K562 (cell line): ENCODE measurements around the gene DRAXIN. TPM values are rescaled to one million over a fixed set of nuclear protein-coding genes. Genes with fewer than 3 reads are reported as not detected.

Source experiments
- ARNT ChIP-seq, 2 experiments: fragments of 450-650 bp; IDR thresholded peaks; 2 replicates each; pipeline ENCODE4 v1.6.1; 2016; ENCODE audit warnings: mild to moderate bottlenecking in 1 of 2
- ATF3 ChIP-seq, 2 experiments: fragments of 450-650 bp in 1 of 2; sonication (generic) in 1 of 2; formaldehyde crosslinking in 1 of 2; IDR thresholded peaks in 1 of 2; conservative IDR thresholded peaks in 1 of 2; 2 replicates each; pipeline versions ENCODE4 v1.6.1 to v1.8.1; 2016 to 2023; ENCODE audit warnings: mild to moderate bottlenecking in 2 of 2, moderate library complexity in 2 of 2, inconsistent platforms in 1 of 2, missing genetic modification reagents in 1 of 2
- CHD4 ChIP-seq: fragments of 200-600 bp; sonication (generic); IDR thresholded peaks from 3 replicates; pipeline ENCODE4 v1.6.1; 2012; ENCODE audit warnings: low read depth, mild to moderate bottlenecking, mixed read lengths, low read length, inconsistent platforms; ENCODE audit not compliant: insufficient read depth, insufficient replicate concordance, poor library complexity, severe bottlenecking
- KAT7 ChIP-seq: sonication (generic); formaldehyde crosslinking; IDR thresholded peaks from 2 replicates; pipeline ENCODE4 v1.8.0; 2022; ENCODE audit warnings: missing genetic modification reagents, mild to moderate bottlenecking, borderline replicate concordance
- RB1 ChIP-seq: fragments of 450-650 bp; IDR thresholded peaks from 2 replicates; pipeline ENCODE4 v1.6.1; 2017; ENCODE audit warnings: low read depth, mild to moderate bottlenecking
- SNAPC5 ChIP-seq: fragments of 250-450 bp; sonication (Bioruptor Pico); IDR thresholded peaks from 2 replicates; pipeline ENCODE4 v1.8.0; 2021; ENCODE audit warnings: moderate library complexity, mild to moderate bottlenecking, inconsistent platforms
- THRA ChIP-seq: fragments of 450-650 bp; IDR thresholded peaks from 2 replicates; pipeline ENCODE4 v1.6.1; 2017; ENCODE audit warnings: mild to moderate bottlenecking, moderate library complexity
- UBTF ChIP-seq, 2 experiments: IDR thresholded peaks; 2 replicates each; pipeline ENCODE4 v1.6.1; 2012; ENCODE audit warnings: improper control_type of control experiment in 2 of 2, low read depth in 2 of 2, low read length in 2 of 2, borderline replicate concordance in 1 of 2
- ZNF24 ChIP-seq: fragments of 450-650 bp; IDR thresholded peaks from 2 replicates; pipeline ENCODE4 v1.6.1; 2016
- ZNF282 ChIP-seq: sonication (generic); formaldehyde crosslinking; IDR thresholded peaks from 2 replicates; pipeline ENCODE4 v1.8.1; 2023; ENCODE audit warnings: missing genetic modification reagents
- ZNF316 ChIP-seq: fragments of 450-650 bp; IDR thresholded peaks from 2 replicates; pipeline ENCODE4 v1.6.1; 2016
- ZNF407 ChIP-seq: fragments of 450-650 bp; IDR thresholded peaks from 2 replicates; pipeline ENCODE4 v1.6.1; 2016; ENCODE audit warnings: low read depth
- ZNF551 ChIP-seq: fragments of 250-450 bp; sonication (Bioruptor Pico); IDR thresholded peaks from 2 replicates; pipeline ENCODE4 v1.5.0; 2021; ENCODE audit warnings: mild to moderate bottlenecking, moderate library complexity
- ZNF75A ChIP-seq: fragments of 450-650 bp; formaldehyde crosslinking; IDR thresholded peaks from 2 replicates; pipeline ENCODE4 v1.4.0; 2020; ENCODE audit warnings: mild to moderate bottlenecking
- polyA plus RNA-seq, 8 experiments: library from polyadenylated mRNA; depleted of rRNA in 4 of 8; stranded (reverse) in 5 of 8; unstranded in 3 of 8; fragments of >200 nt; fragmentation: Nextera tagmentation in 2 of 8; fragmentation: Illumina TruSeq in 1 of 8; extraction: Ambion mirVana in 2 of 8; extraction: Trizol in 1 of 8; gene quantifications; 2 replicates each; pipeline versions ENCODE4 v1.2.1 to v1.2.3, GENCODE V29; 2011 to 2014; ENCODE audit warnings: inconsistent platforms in 1 of 8, missing spikeins in 1 of 8
- total RNA-seq, 7 experiments: library from RNA; depleted of rRNA in 6 of 7; stranded (reverse); fragments of >200 nt in 6 of 7; fragmentation: Illumina TruSeq in 2 of 7; extraction: Trizol in 2 of 7; gene quantifications; 2 replicates each; pipeline versions ENCODE4 v1.2.1 to v1.2.3, GENCODE V29; 2011 to 2021; ENCODE audit warnings: low replicate concordance in 1 of 7

Gene DRAXIN
- total and polyA plus RNA-seq, 9 of the 15 experiments (the other 6 are each of a cell fraction or from before 2014, with no cell fraction given) = 0.01 to 0.04 (median 0.01) TPM; not detected in 6

- TF ChIP-seq ZNF407 (no peak), ATF3 (IDR thresholded peaks at IDR 0.05) (no peak), ATF3 (CRISPR knock-in tag; conservative IDR thresholded peaks at IDR 0.05) (peak; percentile 44; the same call in 1 of the 2 replicates), KAT7 (peak; percentile 40; the same call in 1 of the 2 replicates), CHD4 (no peak), THRA (no peak), UBTF (IDR thresholded peaks at IDR 0.05; ENCODE audit: borderline replicate concordance in 1 of 2, low read depth in 2 of 2, low read length in 2 of 2) (peak; percentile 75 to 89; a peak in 3 of 4 replicates), ZNF551 (no peak), ZNF316 (no peak), ARNT (IDR thresholded peaks at IDR 0.05) (no peak), RB1 (peak; percentile 94), ZNF24 (peak; percentile 86), ZNF282 (CRISPR knock-in tag) (no peak), ZNF75A (CRISPR knock-in tag) (no peak), SNAPC5 (CRISPR knock-in tag) (no peak)
Measured at GRCh38 chr1:11650331-11650991, 41.0 kb upstream of the DRAXIN start (continued).
